Fibroblast of mammary gland (primary cell): ENCODE data around the gene EFCAB11.

Experiments
- DNase-seq: peaks from one replicate; pipeline ENCODE4 v3.0.0-alpha.2; 2010; ENCODE audit warnings: low read depth
- H3K4me3 ChIP-seq: 2 replicates; pipeline ENCODE4 v1.5.1; 2011; ENCODE audit warnings: low read depth, mild to moderate bottlenecking, low read length, moderate library complexity; ENCODE audit not compliant: control insufficient read depth
- CTCF ChIP-seq: conservative IDR thresholded peaks from 2 replicates; pipeline ENCODE4 v1.5.1; 2011; ENCODE audit warnings: low read depth, low read length, inconsistent platforms; ENCODE audit not compliant: control insufficient read depth, insufficient read depth

The EFCAB11 gene

GRCh38 chr14:89990218-89990617 is 35.7 kb upstream of the EFCAB11 start:
- no peak overlapping the region for H3K4me3 ChIP-seq
- DNase-seq, result no peak
- TF ChIP-seq CTCF, result no peak

- no peak for DNase-seq
- no peak for TF ChIP-seq CTCF
- H3K4me3 ChIP-seq, result no peak overlapping the region
Observed at GRCh38 chr14:89988787-89989186, 34.3 kb upstream of the EFCAB11 start.

GRCh38 chr14:89987161-89987475 is 32.6 kb upstream of the EFCAB11 start:
- DNase-seq, result no peak
- no peak for TF ChIP-seq CTCF

GRCh38 chr14:89986462-89987160 is 32.1 kb upstream of the EFCAB11 start:
- DNase-seq, result no peak
- H3K4me3 ChIP-seq, result no peak overlapping the region
- TF ChIP-seq CTCF, result no peak

More at GRCh38 chr14:89987161-89987475, 32.6 kb upstream of the EFCAB11 start:
- no peak overlapping the region for H3K4me3 ChIP-seq

DNA sequence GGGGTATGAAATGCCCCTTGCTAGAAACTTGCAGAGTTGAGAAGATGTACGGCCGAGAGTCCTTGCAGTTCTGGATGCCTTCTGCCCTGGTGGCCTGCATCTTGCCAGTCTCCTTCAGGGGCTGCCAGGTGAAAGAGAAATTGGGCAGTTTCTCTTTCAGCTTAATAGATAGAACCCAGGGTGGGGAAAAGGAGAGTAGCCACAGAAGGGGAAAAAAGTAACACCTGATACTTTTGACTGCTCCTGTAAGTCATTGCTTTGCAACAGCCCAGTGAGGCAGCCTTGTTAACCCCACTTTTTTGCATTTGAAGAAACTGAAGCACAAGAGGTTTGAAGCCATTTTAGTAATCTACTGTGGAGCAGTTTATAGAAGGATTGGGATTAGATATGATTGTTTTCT is 28.8 kb upstream of the EFCAB11 start:
- no peak for TF ChIP-seq CTCF
- DNase-seq, result no peak
- no peak overlapping the region for H3K4me3 ChIP-seq

DNA sequence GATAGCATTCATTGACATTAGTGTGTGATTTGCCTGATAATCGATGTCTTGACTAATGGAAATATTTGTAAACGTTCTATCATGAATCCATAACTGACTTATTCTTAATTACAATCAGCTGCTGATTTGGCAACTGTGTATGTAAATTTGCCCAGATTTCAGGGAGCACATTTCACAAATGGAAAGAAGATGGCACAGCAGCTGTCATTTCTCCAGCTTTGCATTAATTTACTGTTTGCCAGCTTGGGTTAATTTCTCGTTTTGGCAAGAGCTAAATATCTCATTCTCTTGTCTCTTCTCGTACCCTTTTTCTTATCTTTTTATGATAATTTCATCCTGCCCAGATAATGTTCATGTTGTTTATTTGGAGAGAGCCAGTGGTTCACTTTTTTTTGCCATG is 24.1 kb upstream of the EFCAB11 start:
- H3K4me3 ChIP-seq, result no peak overlapping the region
- no peak for TF ChIP-seq CTCF
- DNase-seq, result no peak

- DNase-seq, result no peak
- no peak for TF ChIP-seq CTCF
Observed at GRCh38 chr14:89977668-89978067, 23.1 kb upstream of the EFCAB11 start.

More at GRCh38 chr14:89977668-89978067, 23.1 kb upstream of the EFCAB11 start:
- H3K4me3 ChIP-seq, result no peak overlapping the region
